Measurements from ENCODE around the gene APCDD1L.

APCDD1L gene

DNA sequence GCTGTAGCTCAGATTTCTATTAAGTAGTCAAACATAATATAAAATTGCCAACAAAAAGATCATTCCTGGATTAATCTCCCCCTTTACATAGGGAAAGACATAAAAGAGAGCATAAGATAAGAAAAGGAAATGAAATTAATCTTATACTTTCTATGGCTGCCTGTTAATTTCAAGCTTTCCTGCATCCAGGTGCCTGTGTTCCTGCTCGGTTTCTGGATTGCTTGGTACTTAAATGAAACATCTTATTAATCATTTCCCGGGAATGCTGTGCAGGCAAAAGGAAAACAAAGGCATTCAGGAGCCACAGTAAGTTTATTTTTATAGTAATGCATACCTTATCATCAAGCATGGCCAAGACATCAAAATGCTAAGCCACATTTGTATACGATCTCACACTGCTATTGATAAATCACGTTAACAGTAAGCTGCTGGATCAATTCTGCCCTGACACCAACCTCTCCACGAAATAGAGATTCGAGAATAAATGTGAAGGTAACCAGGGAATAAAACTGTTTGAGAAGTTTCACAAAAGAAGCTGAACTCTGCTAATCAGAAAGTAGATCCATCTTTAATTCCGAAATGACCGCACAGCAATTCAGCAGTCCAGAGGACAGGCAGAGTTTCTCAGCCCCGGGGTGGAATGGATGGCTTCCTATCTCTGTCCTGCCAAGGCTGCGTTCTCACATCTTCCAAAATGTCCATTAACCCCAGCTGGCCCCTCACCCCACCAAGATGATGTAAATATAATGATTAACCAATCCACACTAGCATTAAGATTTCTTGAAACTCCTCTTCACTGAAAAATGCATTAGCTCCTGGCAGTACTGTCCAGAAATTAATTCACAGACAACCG lies 32.6 kb upstream of the APCDD1L start:
- no peak overlapping the region for H3K27ac ChIP-seq

DNA sequence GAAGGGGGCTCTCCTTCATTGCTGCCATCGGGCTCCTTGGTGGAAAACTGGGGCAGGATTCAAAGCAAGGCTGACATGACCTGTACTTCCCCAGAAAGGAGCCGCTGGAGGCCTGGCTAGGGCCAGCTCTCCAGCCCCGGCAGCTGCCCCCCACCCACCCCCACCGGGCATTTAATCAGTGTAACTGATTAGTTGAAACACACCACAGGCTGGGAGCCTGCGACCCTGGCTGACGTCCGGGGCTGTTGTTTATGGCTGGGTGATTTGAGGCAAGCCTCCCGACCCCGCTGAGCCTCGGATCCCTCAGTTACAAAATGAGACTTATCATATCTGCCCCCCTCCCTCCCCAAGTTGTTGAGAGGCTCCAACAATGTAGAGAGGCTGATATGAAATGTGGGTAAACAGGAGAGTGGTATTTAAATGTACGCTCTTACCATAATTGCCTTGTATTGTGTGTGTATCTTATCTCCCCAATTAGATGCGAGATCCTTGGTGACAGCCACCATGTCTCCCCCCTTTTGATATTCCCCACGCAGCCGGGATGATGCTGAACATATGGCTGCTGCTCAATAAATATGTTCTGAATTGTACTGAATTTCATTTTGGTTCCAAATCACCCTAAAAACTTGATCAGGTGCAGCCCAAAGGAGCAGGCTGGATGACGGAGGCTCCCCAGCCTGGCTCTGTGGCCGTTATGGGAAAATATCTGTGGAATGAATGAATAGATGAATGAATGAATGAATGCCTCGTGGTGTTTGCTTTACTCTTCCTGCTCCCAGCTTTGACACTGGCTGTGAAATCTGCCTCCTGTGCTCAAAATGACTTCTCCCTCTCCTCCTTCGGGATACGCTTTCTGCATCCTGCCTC lies 31.8 kb upstream of the APCDD1L start:
- no peak overlapping the region for H2AFZ ChIP-seq
- no peak overlapping the region for H3K9ac ChIP-seq
- no peaks in the 10 kb centered on the region for H3K79me2 ChIP-seq
- no peak overlapping the region for H3K27ac ChIP-seq
- no peaks in the 10 kb centered on the region for H3K4me1 ChIP-seq
- no peaks in the 10 kb centered on the region for H3K27me3 ChIP-seq (ENCODE audit: control insufficient read depth, insufficient read depth, low read length)
- H3K36me3 ChIP-seq (ENCODE audit: control insufficient read depth, insufficient read depth, low read length): no peaks in the 10 kb centered on the region
- H3K9me3 ChIP-seq (ENCODE audit: control insufficient read depth, low read length): no peaks in the 10 kb centered on the region
- TF ChIP-seq, protein P1, sequence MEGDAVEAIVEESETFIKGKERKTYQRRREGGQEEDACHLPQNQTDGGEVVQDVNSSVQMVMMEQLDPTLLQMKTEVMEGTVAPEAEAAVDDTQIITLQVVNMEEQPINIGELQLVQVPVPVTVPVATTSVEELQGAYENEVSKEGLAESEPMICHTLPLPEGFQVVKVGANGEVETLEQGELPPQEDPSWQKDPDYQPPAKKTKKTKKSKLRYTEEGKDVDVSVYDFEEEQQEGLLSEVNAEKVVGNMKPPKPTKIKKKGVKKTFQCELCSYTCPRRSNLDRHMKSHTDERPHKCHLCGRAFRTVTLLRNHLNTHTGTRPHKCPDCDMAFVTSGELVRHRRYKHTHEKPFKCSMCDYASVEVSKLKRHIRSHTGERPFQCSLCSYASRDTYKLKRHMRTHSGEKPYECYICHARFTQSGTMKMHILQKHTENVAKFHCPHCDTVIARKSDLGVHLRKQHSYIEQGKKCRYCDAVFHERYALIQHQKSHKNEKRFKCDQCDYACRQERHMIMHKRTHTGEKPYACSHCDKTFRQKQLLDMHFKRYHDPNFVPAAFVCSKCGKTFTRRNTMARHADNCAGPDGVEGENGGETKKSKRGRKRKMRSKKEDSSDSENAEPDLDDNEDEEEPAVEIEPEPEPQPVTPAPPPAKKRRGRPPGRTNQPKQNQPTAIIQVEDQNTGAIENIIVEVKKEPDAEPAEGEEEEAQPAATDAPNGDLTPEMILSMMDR (IDR thresholded peaks at IDR 0.05): no peak
- H3K4me3 ChIP-seq (ENCODE audit: low read depth, low read length): no peak overlapping the region
- H3K4me2 ChIP-seq (ENCODE audit: low read length): no peak overlapping the region

More for the DNA sequence above, 32.6 kb upstream of the APCDD1L start:
- no peaks in the 10 kb centered on the region for H3K27me3 ChIP-seq (ENCODE audit: control insufficient read depth, insufficient read depth, low read length)
- TF ChIP-seq, protein P1 (IDR thresholded peaks at IDR 0.05): no peak
- H3K79me2 ChIP-seq: no peaks in the 10 kb centered on the region
- no peak overlapping the region for H3K9ac ChIP-seq
- no peak overlapping the region for H3K4me3 ChIP-seq (ENCODE audit: low read depth, low read length)
- H3K4me2 ChIP-seq (ENCODE audit: low read length): no peak overlapping the region
- H3K9me3 ChIP-seq (ENCODE audit: control insufficient read depth, low read length): no peaks in the 10 kb centered on the region
- no peaks in the 10 kb centered on the region for H3K36me3 ChIP-seq (ENCODE audit: control insufficient read depth, insufficient read depth, low read length)
- H3K4me1 ChIP-seq: no peaks in the 10 kb centered on the region
- H2AFZ ChIP-seq: no peak overlapping the region

DNA sequence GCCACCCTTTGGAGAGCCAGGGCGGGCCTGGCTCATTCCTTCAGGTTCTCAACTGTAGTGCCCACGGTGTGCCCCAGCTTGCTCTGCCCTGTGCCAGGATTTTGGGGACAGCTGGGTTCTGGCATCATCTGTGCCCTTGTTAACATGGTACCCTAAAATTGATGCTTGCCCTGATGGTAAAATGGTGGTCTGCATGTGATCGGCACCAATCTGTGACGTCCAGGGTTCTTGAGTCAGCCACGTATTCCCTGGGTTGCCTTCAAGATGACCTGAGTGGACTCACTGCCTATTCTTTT lies 31.2 kb upstream of the APCDD1L start:
- Histone ChIP-seq H3K4me1 (no peaks in the 10 kb centered on the region), H3K4me2 (ENCODE audit: low read length) (no peak overlapping the region), H2AFZ (no peak overlapping the region), H3K9me3 (ENCODE audit: control insufficient read depth, low read length) (no peaks in the 10 kb centered on the region), H3K27me3 (ENCODE audit: control insufficient read depth, insufficient read depth, low read length) (no peaks in the 10 kb centered on the region), H3K79me2 (no peaks in the 10 kb centered on the region), H3K27ac (no peak overlapping the region), H3K4me3 (ENCODE audit: low read depth, low read length) (no peak overlapping the region), H3K36me3 (ENCODE audit: control insufficient read depth, insufficient read depth, low read length) (no peaks in the 10 kb centered on the region), H3K9ac (no peak overlapping the region)
- TF ChIP-seq, protein P1 (IDR thresholded peaks at IDR 0.05): no peak

DNA sequence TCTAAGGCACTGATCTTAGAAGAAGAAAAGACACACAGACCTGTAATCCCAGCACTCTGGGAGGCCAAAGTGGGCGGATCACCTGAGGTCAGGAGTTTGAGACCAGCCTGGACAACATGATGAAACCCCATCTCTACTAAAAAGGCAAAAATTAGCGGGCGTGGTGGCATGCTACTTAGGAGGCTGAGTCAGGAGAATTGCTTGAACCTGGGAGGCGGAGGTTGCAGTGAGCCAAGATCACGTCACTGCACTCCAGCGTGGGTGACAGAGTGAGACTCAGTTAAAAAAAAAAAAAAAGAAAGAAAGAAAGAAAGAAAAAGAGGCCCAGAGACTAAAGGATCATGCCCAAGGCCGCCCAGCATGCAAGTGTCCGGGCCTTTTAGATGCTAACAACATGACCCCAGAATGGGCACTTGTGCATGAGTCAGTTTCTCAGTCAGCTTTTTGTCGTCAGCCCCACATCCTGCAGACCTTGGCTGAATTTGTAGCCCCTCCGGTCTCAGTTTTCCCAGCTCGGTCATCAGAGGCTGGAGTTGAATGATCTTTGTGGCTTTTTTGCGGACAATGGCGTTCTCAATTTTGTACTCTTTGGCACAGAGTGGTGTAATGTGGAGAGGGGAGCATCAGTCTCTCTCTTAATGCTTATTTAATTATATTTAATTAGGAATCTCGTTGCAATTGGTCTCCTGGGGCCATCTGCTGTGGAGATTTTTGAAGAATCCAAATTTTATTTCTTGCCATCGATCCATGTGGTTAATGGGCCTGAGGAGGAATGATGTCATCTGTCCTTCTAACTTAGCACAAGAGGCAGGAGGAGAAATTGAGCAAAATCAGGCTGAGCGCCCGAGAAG lies 30.6 kb upstream of the APCDD1L start:
- no peak overlapping the region for H3K4me3 ChIP-seq (ENCODE audit: low read depth, low read length)
- H3K9ac ChIP-seq: no peak overlapping the region
- no peaks in the 10 kb centered on the region for H3K4me1 ChIP-seq
- no peak overlapping the region for H3K4me2 ChIP-seq (ENCODE audit: low read length)
- no peaks in the 10 kb centered on the region for H3K36me3 ChIP-seq (ENCODE audit: control insufficient read depth, insufficient read depth, low read length)
- H3K27me3 ChIP-seq (ENCODE audit: control insufficient read depth, insufficient read depth, low read length): no peaks in the 10 kb centered on the region
- no peaks in the 10 kb centered on the region for H3K79me2 ChIP-seq
- no peak overlapping the region for H2AFZ ChIP-seq
- TF ChIP-seq, protein P1 (IDR thresholded peaks at IDR 0.05): no peak
- H3K27ac ChIP-seq: no peak overlapping the region
- H3K9me3 ChIP-seq (ENCODE audit: control insufficient read depth, low read length): no peaks in the 10 kb centered on the region
